ENCODE data around the gene TRIP6.

- TF ChIP-seq CTCF (IDR thresholded peaks at IDR 0.05) (no peak), POLR2A (IDR thresholded peaks at IDR 0.05) (no peak)
Observed at GRCh38 chr7:100887516-100888290, 20.5 kb downstream of the TRIP6 start.
